ENCODE data around the gene HPS5.

DNA sequence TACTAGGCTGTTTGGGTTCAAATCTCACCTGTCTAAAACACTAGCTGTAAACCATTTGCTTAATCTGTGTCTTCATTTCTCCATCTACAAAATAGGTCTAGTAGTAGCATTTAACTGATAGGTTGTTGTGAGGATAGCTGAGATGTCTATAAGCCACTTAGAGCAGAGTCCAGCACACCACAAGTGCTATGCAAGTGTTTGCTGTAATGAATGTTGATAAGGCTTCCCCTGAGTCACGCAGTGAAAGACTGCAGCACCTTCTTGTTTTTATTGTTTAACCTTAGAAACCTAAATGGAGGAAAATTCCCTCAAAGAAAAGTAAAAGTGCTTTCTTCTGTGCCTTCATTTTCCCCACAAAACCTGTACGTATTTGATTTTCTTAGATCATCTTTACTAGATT is 49.3 kb upstream of the HPS5 start:
- TF ChIP-seq, protein P1, sequence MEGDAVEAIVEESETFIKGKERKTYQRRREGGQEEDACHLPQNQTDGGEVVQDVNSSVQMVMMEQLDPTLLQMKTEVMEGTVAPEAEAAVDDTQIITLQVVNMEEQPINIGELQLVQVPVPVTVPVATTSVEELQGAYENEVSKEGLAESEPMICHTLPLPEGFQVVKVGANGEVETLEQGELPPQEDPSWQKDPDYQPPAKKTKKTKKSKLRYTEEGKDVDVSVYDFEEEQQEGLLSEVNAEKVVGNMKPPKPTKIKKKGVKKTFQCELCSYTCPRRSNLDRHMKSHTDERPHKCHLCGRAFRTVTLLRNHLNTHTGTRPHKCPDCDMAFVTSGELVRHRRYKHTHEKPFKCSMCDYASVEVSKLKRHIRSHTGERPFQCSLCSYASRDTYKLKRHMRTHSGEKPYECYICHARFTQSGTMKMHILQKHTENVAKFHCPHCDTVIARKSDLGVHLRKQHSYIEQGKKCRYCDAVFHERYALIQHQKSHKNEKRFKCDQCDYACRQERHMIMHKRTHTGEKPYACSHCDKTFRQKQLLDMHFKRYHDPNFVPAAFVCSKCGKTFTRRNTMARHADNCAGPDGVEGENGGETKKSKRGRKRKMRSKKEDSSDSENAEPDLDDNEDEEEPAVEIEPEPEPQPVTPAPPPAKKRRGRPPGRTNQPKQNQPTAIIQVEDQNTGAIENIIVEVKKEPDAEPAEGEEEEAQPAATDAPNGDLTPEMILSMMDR (conservative IDR thresholded peaks at IDR 0.05; ENCODE audit: low read depth, low read length): no peak
- TF ChIP-seq EZH2 (IDR thresholded peaks at IDR 0.05; ENCODE audit: borderline replicate concordance, low read depth, low read length, poor library complexity, severe bottlenecking): no peak
